ENCODE measurements around the gene CARMIL1.

- TF ChIP-seq POU2F2 (IDR thresholded peaks at IDR 0.05; ENCODE audit: borderline replicate concordance, low read depth, low read length) = no peak
- TF ChIP-seq MEF2B (IDR thresholded peaks at IDR 0.05; ENCODE audit: partially characterized antibody, poor library complexity, severe bottlenecking) = no peak
- TF ChIP-seq POLR2A (IDR thresholded peaks at IDR 0.05; ENCODE audit: low read depth, low read length) = no peak
- no peak for TF ChIP-seq EGR1 (IDR thresholded peaks at IDR 0.05; ENCODE audit: borderline replicate concordance in 1 of 2, low read depth in 2 of 2, low read length in 2 of 2)
- no peak for TF ChIP-seq CTCF (IDR thresholded peaks at IDR 0.05 in 2 of 3, conservative IDR thresholded peaks at IDR 0.05 in 1 of 3; ENCODE audit: control insufficient read depth in 2 of 3, extremely low read depth in 1 of 3, insufficient read depth in 1 of 3, low read depth in 3 of 3, low read length in 3 of 3)
- no peak for TF ChIP-seq RAD21 (IDR thresholded peaks at IDR 0.05; ENCODE audit: insufficient read depth, low read depth, low read length)
Measured at GRCh38 chr6:25560865-25561264, 281.7 kb downstream of the CARMIL1 start.
